ENCODE data around the gene MT1E.

- TF ChIP-seq, protein P1, sequence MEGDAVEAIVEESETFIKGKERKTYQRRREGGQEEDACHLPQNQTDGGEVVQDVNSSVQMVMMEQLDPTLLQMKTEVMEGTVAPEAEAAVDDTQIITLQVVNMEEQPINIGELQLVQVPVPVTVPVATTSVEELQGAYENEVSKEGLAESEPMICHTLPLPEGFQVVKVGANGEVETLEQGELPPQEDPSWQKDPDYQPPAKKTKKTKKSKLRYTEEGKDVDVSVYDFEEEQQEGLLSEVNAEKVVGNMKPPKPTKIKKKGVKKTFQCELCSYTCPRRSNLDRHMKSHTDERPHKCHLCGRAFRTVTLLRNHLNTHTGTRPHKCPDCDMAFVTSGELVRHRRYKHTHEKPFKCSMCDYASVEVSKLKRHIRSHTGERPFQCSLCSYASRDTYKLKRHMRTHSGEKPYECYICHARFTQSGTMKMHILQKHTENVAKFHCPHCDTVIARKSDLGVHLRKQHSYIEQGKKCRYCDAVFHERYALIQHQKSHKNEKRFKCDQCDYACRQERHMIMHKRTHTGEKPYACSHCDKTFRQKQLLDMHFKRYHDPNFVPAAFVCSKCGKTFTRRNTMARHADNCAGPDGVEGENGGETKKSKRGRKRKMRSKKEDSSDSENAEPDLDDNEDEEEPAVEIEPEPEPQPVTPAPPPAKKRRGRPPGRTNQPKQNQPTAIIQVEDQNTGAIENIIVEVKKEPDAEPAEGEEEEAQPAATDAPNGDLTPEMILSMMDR (conservative IDR thresholded peaks at IDR 0.05; ENCODE audit: low read depth, low read length), result no peak
- TF ChIP-seq EZH2phosphoT487 (IDR thresholded peaks at IDR 0.05; ENCODE audit: borderline replicate concordance, low read length), result no peak
Measured at GRCh38 chr16:56593573-56594291, 31.8 kb upstream of the MT1E start.

Data from PC-3 (cell line).